ENCODE measurements around the gene LYPD8.

DNA sequence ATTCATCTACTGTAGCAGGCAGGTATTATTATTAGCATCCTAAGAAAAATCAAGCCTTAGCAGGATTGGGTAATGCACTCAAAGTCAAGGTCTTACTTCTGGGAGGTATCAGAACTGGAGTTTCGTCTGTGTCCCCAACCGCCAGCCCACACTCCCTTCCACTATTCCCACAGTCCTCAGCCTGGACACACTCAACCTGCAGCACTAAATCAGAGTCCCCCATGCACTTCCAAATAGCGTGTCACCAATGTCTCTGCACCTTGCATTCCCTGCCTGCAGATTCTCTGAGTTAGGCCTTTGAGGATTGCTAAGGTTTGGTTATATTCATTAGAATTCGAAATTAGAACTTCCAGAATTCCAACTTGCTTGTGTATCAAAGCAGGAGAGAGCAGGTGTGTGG, 3.9 kb downstream of the LYPD8 start:
- TF ChIP-seq POLR2AphosphoS5 (IDR thresholded peaks at IDR 0.05) (no peak), MXI1 (conservative IDR thresholded peaks at IDR 0.05; ENCODE audit: poor library complexity, severe bottlenecking) (no peak)
- TF ChIP-seq, protein P1, sequence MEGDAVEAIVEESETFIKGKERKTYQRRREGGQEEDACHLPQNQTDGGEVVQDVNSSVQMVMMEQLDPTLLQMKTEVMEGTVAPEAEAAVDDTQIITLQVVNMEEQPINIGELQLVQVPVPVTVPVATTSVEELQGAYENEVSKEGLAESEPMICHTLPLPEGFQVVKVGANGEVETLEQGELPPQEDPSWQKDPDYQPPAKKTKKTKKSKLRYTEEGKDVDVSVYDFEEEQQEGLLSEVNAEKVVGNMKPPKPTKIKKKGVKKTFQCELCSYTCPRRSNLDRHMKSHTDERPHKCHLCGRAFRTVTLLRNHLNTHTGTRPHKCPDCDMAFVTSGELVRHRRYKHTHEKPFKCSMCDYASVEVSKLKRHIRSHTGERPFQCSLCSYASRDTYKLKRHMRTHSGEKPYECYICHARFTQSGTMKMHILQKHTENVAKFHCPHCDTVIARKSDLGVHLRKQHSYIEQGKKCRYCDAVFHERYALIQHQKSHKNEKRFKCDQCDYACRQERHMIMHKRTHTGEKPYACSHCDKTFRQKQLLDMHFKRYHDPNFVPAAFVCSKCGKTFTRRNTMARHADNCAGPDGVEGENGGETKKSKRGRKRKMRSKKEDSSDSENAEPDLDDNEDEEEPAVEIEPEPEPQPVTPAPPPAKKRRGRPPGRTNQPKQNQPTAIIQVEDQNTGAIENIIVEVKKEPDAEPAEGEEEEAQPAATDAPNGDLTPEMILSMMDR (IDR thresholded peaks at IDR 0.05; ENCODE audit: poor library complexity, severe bottlenecking): no peak
